Right cardiac atrium (tissue), 5 donors: ENCODE results near the gene JAKMIP3. TPM values are rescaled to one million over a fixed set of nuclear protein-coding genes. Genes with fewer than 3 reads are reported as not detected.
"Not testable (repeated sequence)": the region's sequence is repeated elsewhere in the genome, so short reads cannot be mapped to it uniquely, and the experiment has no call there.

Experiments used
- ATAC-seq, 2 donors: fragments of 200-7000 bp; cut with Tn5 transposase; one replicate each; pipeline versions ENCODE4 v1.8.0 to v1.9.1; 2020; ENCODE audit warnings: moderate library complexity in 2 of 2, mild to moderate bottlenecking in 1 of 2
- DNase-seq, 3 donors: peaks; one replicate each; pipeline ENCODE4 v3.0.0-alpha.2; 2020
- H3K27ac ChIP-seq: one replicate; pipeline ENCODE4 v1.5.1; 2013; ENCODE audit warnings: mild to moderate bottlenecking, low read length, control low read depth, moderate library complexity
- H3K27me3 ChIP-seq: one replicate; pipeline ENCODE4 v1.6.1; 2013; ENCODE audit not compliant: control insufficient read depth, insufficient read depth
- H3K4me1 ChIP-seq: one replicate; pipeline ENCODE4 v1.6.1; 2013; ENCODE audit warnings: low read length; ENCODE audit not compliant: control insufficient read depth, insufficient read depth
- H3K4me3 ChIP-seq: one replicate; pipeline ENCODE4 v1.5.1; 2013; ENCODE audit warnings: low read length, control low read depth
- H3K9me3 ChIP-seq: one replicate; pipeline ENCODE4 v1.6.1; 2013; ENCODE audit warnings: low read length; ENCODE audit not compliant: control insufficient read depth
- WGBS: extraction: QIAGEN DNeasy Blood & Tissue Kit; methylation state at CpG from one replicate; pipeline ENCODE4 v1.1.7; 2013; 5-methylcytosine and 5-hydroxymethylcytosine counted together
- intact Hi-C, 4 donors: fragments of 100-400 bp; cut with DNase I; formaldehyde crosslinking; loops; one replicate each; pipeline versions ENCODE4 v1.11.0 to v1.14.0; 2022 to 2023
- polyA plus RNA-seq: library from polyadenylated mRNA; stranded (reverse); fragments of 200-250 nt; gene quantifications from one replicate; pipeline ENCODE4 v1.2.3, GENCODE V29; 2013
- total RNA-seq, 4 donors: library from RNA; stranded (reverse); fragmentation: NEBNext Ultra II Directional; extraction: Animal tissue kit (Norgen Biotek cat#: 25700); gene quantifications; one replicate each; pipeline ENCODE4 v1.2.1, GENCODE V29; 2021
- donor health status: healthy with polysubstance abuse.
- donor health status: DM: no; HTN: yes; CAD: no.
- donor health status: DM: no; HTN: no; CAD: no.
- donor health status: DM: no; HTN: yes; CAD: no; lungs with severe emphysema.
- donor health status: DM: yes; HTN: yes; CAD: no.

The JAKMIP3 gene
- total and polyA plus RNA-seq, 5 donors: 0.39 to 1.6 (median 0.91) TPM

DNA sequence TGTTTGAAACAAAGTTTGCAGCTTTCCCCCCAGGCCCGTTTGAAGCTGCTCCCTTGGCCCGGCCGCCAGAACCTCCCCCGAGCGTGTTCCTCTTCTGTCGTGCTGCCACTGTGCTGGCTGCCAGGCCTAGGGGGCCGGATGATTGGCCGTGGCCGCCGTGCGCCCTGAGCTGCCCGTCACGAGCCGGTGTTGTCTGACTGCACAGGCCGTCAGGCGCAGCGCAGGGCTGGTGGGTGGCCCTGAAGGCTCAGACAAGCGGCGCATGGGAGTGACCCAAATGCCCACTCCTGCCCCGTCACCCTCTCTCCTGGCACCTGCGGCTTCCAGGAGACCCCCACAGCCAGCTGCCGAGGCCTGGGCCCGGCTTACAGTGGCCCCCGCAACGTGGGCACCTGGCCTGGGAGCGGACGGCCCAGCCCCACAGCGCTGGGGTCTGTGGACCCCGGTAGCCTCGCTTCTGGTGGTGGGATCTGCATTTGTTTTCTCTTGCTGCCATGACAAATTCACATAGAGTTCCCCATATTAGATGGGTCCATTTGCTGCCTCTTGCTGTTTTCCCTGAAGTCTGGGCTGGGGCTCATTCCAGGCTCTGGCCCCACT lies 13.1 kb downstream of the JAKMIP3 start:
- 57% methylated on average over 30 of the region's 30 CpGs for WGBS
- intact Hi-C loops: no loop called here

DNA sequence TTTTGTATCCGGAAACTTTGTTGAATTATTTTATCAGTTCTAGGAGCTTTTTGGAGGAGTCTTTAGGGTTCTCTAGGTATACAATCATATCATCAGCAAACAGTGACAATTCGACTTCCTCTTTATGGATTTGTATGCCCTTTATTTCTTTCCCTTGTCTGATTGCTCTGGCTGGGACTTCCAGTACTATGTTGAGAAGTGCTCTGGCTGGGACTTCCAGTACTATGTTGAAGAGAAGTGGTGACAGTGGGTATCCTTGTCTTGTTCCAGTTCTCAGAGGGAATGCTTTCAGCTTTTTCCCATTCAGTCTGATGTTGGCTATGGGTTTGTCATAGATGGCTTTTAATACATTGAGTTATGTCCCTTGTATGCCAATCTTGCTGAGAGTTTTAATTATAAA lies 18.6 kb downstream of the JAKMIP3 start:
- intact Hi-C loops, H3K27me3 ChIP-seq, H3K9me3 ChIP-seq, DNase-seq, ATAC-seq, H3K4me1 ChIP-seq, H3K4me3 ChIP-seq, H3K27ac ChIP-seq: not testable (repeated sequence)
- WGBS: 80% methylated on average over 2 of the region's 2 CpGs

More for the DNA sequence above, 13.1 kb downstream of the JAKMIP3 start:
- ATAC-seq (peak; percentile 64 to 78), DNase-seq (no peak)
- no peaks in the 10 kb centered on the region for H3K4me1 ChIP-seq
- H3K27me3 ChIP-seq: no peaks in the 10 kb centered on the region
- no peak overlapping the region for H3K27ac ChIP-seq
- H3K9me3 ChIP-seq: no peaks in the 10 kb centered on the region
- no peak overlapping the region for H3K4me3 ChIP-seq

DNA sequence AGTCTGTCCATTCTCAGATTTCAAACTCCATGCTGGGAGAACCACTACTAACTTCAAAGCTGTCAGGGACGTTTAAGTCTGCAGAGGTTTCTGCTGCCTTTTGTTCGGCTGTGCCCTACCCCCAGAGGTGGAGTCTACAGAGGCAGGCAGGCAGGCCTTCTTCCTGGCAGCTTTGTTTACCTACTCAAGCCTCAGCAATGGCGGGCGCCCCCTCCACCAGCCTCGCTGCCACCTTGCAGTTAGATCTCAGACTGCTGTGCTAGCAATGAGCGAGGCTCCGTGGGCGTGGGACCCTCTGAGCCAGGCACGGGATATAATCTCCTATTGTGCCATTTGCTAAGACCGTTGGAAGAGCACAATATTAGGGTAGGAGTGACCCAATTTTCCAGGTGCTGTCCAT lies 27.5 kb downstream of the JAKMIP3 start:
- H3K4me1 ChIP-seq, intact Hi-C loops, ATAC-seq, H3K4me3 ChIP-seq, DNase-seq, H3K27me3 ChIP-seq, H3K27ac ChIP-seq, H3K9me3 ChIP-seq: not testable (repeated sequence)
- 89% methylated on average over 10 of the region's 10 CpGs for WGBS

DNA sequence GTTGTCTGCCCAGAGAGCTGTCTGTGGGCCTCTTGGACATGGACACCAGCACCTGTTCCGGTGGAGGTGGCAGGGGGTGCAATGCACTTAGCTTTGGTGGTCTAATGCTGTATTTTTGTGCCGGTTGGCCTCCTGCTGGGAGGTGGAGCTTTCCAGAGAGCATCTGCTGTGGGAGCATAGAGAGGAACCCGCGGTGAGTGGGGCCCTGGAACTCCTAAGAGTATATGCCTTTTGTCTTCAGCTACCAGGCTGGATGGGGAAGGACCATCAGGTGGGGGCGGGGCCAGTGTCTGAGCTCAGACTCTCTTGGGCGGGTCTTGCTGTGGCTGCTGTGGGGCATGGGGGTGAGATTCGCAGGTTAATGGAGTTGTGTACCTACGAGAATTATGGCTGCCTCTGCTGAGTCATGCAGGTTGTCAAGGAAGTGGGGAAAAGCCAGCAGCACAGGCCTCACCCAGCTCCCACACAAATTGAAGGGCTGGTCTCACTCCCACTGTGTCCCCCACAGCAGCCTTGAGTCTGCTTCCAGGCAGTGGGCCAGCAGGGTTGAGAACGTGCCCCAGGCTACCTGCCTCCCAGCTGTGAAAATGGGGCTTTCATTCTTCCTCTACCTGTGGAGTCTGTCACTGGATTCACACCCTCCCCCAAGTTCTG lies 29.0 kb downstream of the JAKMIP3 start:
- no peak overlapping the region for H3K4me3 ChIP-seq
- H3K9me3 ChIP-seq: no peaks in the 10 kb centered on the region
- H3K4me1 ChIP-seq: no peaks in the 10 kb centered on the region
- intact Hi-C loops: no loop called here
- DNase-seq (no peak), ATAC-seq (no peak)
- H3K27ac ChIP-seq: no peak overlapping the region
- 83% methylated on average over 9 of the region's 9 CpGs for WGBS
- H3K27me3 ChIP-seq: no peaks in the 10 kb centered on the region

DNA sequence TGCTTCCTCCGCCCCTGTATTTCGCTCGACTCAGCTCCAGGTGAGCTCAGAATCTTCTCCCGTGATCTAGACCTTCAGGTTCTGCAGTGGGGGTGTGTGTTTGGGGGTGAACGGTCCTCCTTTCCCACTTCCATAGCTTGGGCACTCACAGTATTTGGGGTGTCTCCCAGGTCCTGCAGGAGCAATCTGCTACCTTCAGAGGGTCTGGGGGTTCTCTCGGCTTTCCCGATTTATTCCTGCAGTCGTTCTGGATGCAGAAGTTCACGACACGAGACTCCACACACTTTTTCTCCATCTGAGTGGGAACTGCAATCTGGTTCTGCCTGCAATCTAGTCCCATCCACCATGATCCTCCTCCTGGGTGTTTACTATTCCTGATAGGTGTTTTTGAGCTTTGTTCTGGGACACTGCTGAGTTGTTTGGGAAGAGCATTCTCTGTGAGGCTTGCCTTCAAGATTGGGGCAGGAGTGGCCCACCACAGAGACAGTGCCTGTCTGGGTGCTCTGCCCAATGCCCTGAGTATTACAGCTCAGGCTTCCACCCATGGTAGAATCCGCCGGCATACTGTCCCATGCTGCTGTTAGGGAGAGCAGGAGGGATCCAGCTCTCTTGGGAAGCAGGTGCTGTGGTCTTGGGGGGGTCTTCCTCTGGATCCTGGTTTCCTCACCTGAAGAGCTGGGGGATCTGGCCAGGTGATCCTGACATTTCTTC lies 29.8 kb downstream of the JAKMIP3 start:
- WGBS: 88% methylated on average over 12 of the region's 12 CpGs

DNA sequence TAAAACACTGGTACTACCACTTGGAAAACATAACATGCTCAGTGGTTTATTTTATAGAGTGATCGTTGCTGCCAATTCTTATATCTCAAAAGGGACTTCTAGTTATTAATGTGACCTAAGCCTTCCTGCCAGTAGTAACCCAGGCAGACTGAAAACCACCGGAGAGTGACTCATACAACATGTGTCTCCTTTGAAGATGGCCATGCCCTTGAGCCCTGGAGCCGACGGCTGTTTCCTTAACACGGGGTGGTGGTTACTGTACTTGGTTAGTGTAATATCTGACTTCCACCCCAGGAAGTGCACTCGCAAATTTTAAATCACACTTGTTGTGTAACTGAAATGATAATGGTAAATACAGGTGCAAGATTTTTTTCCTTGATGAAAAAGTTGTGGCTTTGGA lies 30.5 kb downstream of the JAKMIP3 start:
- no peak overlapping the region for H3K27ac ChIP-seq
- ATAC-seq (peak; percentile 54 to 77), DNase-seq (no peak)
- no peaks in the 10 kb centered on the region for H3K27me3 ChIP-seq
- no peaks in the 10 kb centered on the region for H3K4me1 ChIP-seq
- 36% methylated on average over 6 of the region's 6 CpGs for WGBS
- H3K9me3 ChIP-seq: no peaks in the 10 kb centered on the region
- H3K4me3 ChIP-seq: no peak overlapping the region
- intact Hi-C loops: no loop called here

More for the DNA sequence above, 29.8 kb downstream of the JAKMIP3 start:
- Histone ChIP-seq H3K27me3 (no peaks in the 10 kb centered on the region), H3K27ac (no peak overlapping the region), H3K4me1 (no peaks in the 10 kb centered on the region), H3K4me3 (no peak overlapping the region), H3K9me3 (no peaks in the 10 kb centered on the region)
- intact Hi-C loops: no loop called here
- no peak for ATAC-seq
- DNase-seq: no peak

DNA sequence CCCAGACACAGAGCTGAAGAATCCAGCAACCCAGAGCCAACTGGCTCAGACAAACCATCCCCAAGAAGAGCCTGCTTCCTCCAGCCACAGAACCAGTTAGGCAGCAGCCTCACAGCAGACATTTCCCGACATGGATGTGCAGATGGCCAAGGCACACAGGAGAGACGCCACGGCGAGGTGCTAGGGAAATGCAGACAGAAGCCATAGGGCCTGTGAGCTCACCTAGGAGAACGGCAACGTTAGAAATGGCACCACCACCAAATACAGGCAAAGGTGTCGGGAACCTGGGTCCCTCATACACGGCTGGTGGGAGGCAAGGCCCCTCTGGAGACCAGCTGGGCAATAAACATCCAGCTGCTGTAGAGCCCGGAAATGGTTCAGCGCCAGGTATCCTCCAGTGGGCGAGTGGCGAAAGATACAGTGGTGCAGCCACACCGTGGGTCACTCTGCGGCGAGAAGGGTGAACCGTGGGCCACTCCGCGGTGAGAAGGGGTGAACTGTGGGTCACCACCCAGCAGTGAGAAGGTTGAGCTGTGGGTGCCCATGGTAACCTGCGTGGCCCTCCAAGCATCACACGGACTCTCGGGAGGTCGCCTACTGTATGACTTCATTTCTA lies 31.2 kb downstream of the JAKMIP3 start:
- no peak for ATAC-seq
- intact Hi-C loops: no loop called here
- Histone ChIP-seq H3K27me3 (no peaks in the 10 kb centered on the region), H3K4me3 (no peak overlapping the region), H3K9me3 (no peaks in the 10 kb centered on the region), H3K4me1 (no peaks in the 10 kb centered on the region), H3K27ac (no peak overlapping the region)
- DNase-seq: no peak
- 91% methylated on average over 22 of the region's 22 CpGs for WGBS

DNA sequence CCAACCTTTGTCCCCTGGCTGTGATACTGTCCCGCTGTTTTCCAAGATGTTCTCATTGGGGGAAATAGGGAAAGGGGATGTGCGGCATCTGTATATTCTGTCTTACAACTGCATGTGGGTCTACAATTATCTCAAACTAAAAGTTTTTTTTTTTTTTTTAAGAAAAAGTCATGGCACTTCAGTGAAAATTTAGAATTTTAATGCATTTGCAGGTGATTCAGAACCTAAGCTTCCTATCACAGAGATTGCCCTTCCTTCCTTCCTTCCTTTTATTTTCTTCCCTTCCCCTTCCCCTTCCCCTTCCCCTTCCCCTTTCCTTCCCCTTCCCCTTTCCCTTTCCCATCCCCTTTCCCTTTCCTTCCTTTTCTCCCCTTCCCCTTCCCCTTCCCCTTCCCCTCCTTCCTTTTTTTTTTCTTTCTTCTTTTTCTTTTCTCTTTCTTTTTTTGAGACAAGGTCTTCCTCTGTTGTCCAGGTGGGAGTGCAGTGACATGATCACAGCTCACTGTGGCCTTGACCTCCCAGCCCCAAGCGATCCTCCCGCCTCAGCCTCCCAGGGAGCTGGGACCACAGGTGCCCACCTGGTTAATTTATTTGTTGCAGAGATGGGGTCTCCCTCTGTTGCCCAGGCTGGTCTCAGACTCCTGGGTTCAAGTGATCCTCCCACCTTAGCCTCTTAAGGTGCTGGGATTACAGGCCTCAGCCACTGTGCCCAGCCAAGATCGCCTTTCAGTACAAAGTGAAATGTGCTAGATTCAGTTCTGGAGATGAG lies 32.0 kb downstream of the JAKMIP3 start:
- H3K4me3 ChIP-seq: no peak overlapping the region
- DNase-seq (no peak), ATAC-seq (no peak)
- intact Hi-C loops: no loop called here
- WGBS: 77% methylated on average over 5 of the region's 5 CpGs
- no peaks in the 10 kb centered on the region for H3K27me3 ChIP-seq
- H3K9me3 ChIP-seq: no peaks in the 10 kb centered on the region
- H3K27ac ChIP-seq: no peak overlapping the region
- H3K4me1 ChIP-seq: no peaks in the 10 kb centered on the region

DNA sequence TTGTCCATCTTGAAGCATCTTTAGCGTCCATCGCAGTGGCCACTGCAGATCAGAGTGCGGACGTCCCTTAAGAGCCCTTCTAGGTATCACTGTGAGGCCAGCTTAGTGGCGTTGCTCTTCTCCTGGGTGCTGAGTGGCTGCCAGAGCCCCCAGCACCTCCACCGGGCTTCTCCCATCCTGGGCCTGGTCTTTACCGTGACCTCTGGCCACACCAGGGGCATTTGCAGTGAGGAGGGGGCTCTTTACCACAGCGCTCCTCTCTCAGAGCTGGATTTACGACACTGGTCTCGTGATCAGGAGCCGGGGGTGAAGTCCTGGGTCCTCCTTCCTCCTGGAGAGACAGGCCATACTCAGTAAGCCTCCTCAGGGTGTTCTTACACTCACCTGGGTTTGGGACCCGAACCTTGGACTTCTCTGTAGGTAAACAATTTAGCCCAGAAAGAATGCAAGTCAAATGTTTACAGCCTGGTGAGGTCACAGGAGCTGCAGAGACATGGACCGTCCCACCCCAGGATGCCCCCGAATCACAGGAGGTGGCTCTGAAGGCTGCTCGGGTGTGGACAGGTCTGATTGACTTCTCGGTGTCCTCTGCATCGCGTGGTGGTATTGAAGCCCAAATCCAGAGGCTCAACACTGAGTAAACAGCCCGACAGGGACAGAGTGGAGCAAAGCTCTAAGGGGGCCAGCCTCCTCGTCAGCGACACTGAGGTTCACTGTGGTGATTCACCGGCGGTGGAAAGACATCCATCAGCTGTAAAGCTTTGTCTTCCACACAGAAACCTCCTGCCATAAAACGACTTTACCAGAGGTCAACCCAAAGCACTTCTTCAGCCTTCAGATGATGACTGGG lies 33.0 kb downstream of the JAKMIP3 start:
- WGBS: 74% methylated on average over 24 of the region's 24 CpGs
- Histone ChIP-seq H3K9me3 (no peaks in the 10 kb centered on the region), H3K4me3 (no peak overlapping the region), H3K27ac (no peak overlapping the region), H3K4me1 (no peaks in the 10 kb centered on the region), H3K27me3 (no peaks in the 10 kb centered on the region)
- intact Hi-C loops: no loop called here
- DNase-seq: no peak
- ATAC-seq: no peak

DNA sequence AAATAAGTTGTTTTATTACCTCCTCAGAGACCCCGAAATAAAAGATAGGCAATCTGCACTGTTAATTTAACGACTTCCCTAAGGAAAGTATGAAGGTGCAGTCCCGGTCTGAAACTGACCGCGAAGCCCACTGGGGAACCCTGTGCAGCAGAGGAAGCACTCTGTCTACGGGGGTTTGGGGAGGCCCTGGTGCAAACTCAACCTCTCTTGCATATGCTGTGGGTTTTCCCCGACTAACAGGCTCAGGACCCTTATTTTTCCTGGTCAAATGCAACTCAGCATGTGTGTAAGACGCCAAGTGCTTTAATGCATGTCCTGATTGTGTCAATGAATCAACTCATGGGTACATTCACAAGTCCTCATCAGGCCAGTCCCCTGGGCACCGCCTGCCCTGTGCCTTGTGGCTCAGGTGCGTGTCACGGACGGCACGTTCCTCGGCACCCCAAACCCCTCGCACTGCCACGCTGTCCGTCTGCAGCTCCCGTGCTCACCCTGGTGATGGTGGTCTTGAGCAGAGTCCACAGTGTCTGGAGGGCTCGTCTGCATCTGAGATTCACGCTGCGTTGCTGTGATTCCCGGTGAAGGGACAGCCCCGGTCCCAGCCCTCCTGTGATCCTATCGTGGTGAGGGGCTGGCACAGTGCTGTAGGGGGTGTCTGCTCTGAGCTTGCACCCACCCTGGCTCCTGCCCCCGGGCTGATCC lies 33.8 kb downstream of the JAKMIP3 start:
- intact Hi-C loops: no loop called here
- H3K27ac ChIP-seq: no peak overlapping the region
- no peak overlapping the region for H3K4me3 ChIP-seq
- no peaks in the 10 kb centered on the region for H3K9me3 ChIP-seq
- H3K27me3 ChIP-seq: no peaks in the 10 kb centered on the region
- no peak for ATAC-seq
- WGBS: 77% methylated on average over 25 of the region's 25 CpGs
- no peaks in the 10 kb centered on the region for H3K4me1 ChIP-seq
- no peak for DNase-seq
